OCI-LY1 (cell line): ENCODE data around the gene SLC15A1.

ENCODE experiments used
- CTCF ChIP-seq: fragments of 200-600 bp; sonication (generic), shearing (Covaris generic); IDR thresholded peaks from 2 replicates; pipeline ENCODE4 v1.5.1; 2017; ENCODE audit warnings: mild to moderate bottlenecking, antibody characterized with exemption, low read length, moderate library complexity, mixed read lengths
- EZH2 ChIP-seq: fragments of 200-600 bp; sonication (generic), shearing (Covaris generic); IDR thresholded peaks from 2 replicates; pipeline ENCODE4 v1.8.0; 2017; ENCODE audit warnings: borderline replicate concordance, mixed run types, mild to moderate bottlenecking, antibody characterized with exemption, low read length, moderate library complexity, mixed read lengths

DNA sequence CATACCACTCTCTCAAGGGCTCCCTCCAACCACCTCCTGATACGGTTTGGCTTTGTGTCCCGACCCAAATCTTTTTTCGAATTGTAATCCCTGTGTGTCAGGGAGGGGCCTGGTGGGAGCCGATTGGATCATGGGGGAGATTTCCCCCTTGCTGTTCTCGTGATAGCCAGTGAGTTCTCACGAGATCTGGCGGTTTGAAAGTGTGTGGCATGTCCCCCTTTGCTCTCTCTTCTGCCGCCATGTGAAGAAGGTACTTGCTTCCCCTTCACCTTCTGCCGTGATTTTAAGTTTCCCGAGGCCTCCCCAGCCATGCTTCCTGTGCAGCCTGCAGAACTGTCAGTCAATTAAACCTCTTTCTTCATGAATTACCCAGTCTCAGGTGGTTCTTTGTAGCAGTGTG lies 34.7 kb upstream of the SLC15A1 start:
- TF ChIP-seq CTCF, result no peak
- TF ChIP-seq EZH2, result no peak
